MCF 10A (cell line): ENCODE measurements around the gene VRK1. TPM values are rescaled to one million over a fixed set of nuclear protein-coding genes. Genes with fewer than 3 reads are reported as not detected.

Experiments used
- BruUV-seq: library from RNA; stranded (reverse); fragments of 400-500 nt; replicated peaks from 2 replicates; lab custom pipeline; 2021; lab: Mats Ljungman, UMichigan
- CTCF ChIA-PET: fragments of 300-600 bp; sonication (Branson Sonifier 250); formaldehyde crosslinking; extraction: SDS; loops from one replicate; lab custom pipeline; 2021; ENCODE audit warnings: antibody characterized with exemption, inconsistent platforms; lab: Yijun Ruan, JAX
- POLR2A ChIA-PET: fragments of 300-600, 350-650 bp; sonication (Branson Sonifier 250); formaldehyde crosslinking; extraction: SDS; loops from one replicate; lab custom pipeline; 2020; ENCODE audit warnings: antibody characterized with exemption, inconsistent platforms; lab: Yijun Ruan, JAX
- DNase-seq: peaks from one replicate; pipeline ENCODE4 v3.0.0-alpha.2; 2018; ENCODE audit not compliant: unreplicated experiment
- H3K27ac Mint-ChIP-seq: one replicate; pipeline ENCODE4 v1.8.0; 2022; ENCODE audit warnings: mild to moderate bottlenecking, low read depth, mixed read lengths; ENCODE audit not compliant: unreplicated experiment
- H3K27me3 Mint-ChIP-seq: one replicate; pipeline ENCODE4 v1.8.0; 2022; ENCODE audit warnings: mixed read lengths; ENCODE audit not compliant: insufficient read depth, unreplicated experiment
- H3K36me3 Mint-ChIP-seq: one replicate; pipeline ENCODE4 v1.8.0; 2022; ENCODE audit warnings: mild to moderate bottlenecking, moderate library complexity, mixed read lengths; ENCODE audit not compliant: insufficient read depth, unreplicated experiment
- H3K4me1 Mint-ChIP-seq: one replicate; pipeline ENCODE4 v1.8.0; 2022; ENCODE audit warnings: mixed read lengths; ENCODE audit not compliant: insufficient read depth, unreplicated experiment
- H3K4me3 Mint-ChIP-seq: one replicate; pipeline ENCODE4 v1.8.0; 2022; ENCODE audit warnings: mild to moderate bottlenecking, moderate library complexity, mixed read lengths; ENCODE audit not compliant: unreplicated experiment
- H3K9me3 Mint-ChIP-seq: one replicate; pipeline ENCODE4 v1.8.0; 2022; ENCODE audit warnings: mixed read lengths; ENCODE audit not compliant: unreplicated experiment
- intact Hi-C: fragments of 100-400 bp; cut with micrococcal nuclease; formaldehyde crosslinking; loops from 2 replicates; pipeline ENCODE4 v1.14.1; 2022
- total RNA-seq: library from RNA; stranded (reverse); gene quantifications from 2 replicates; pipeline ENCODE4 v1.2.3, GENCODE V29; 2022
- TF ChIP-seq, protein P1 (sequence below): fragments of 200-600 bp; IDR thresholded peaks from one replicate; pipeline ENCODE4 v1.8.0; 2022; ENCODE audit warnings: antibody characterized with exemption, mild to moderate bottlenecking; ENCODE audit not compliant: unreplicated experiment

The VRK1 gene
- total RNA-seq, 1 experiment from 2014 or later, result 17.7 TPM

- intact Hi-C loops, result no loop called here
- H3K9me3 Mint-ChIP-seq, result no peaks in the 10 kb centered on the region
- BruUV-seq, result no TSS peak
Measured at GRCh38 chr14:96806836-96807235, 9.7 kb downstream of the VRK1 start.

DNA sequence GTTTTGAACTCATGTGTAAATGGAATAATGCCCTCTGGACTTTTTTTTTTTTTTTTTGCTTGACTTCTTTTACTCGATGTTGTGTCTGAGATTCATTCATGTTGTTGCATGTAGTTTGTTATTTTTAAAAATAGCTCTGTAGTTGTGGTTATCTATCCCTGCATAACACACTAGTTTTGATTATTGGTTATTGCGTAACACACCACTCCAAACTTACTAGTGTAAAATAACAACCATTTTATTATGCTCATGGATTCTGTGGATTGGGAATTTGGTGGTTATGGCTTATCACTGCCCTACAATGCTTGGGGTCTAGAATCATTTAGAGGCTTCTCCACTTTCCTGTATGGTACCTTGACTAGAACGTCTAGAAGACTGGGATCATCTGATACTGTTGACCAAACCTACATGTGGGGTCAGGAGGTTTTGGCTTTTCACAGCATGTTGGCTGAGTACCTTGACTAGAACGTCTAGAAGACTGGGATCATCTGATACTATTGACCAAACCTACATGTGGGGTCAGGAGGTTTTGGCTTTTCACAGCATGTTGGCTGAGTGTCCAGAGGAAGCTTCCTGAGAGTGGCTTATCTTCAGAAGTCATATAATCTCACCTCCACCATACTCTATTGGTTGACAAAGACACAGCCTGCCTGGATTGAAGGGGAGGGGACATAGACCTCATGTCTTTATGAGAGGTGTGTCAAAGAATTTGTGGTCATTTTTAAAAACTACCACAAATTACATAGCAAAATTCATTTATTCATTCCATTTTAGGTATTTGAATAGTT, 11.6 kb downstream of the VRK1 start:
- Mint-ChIP-seq H3K36me3 (no peaks in the 10 kb centered on the region), H3K4me1 (peaks cover 43% of the 10 kb centered on the region), H3K27me3 (no peaks in the 10 kb centered on the region), H3K9me3 (no peaks in the 10 kb centered on the region), H3K27ac (peak overlapping the region; percentile 59), H3K4me3 (no peak overlapping the region)
- CTCF ChIA-PET, result interaction anchor here (0.7 to 3.1 kb wide), 2 partner anchors 12 to 237 kb away, joined by 4 to 12 read pairs; no protein-coding TSS in a partner anchor
- TF ChIP-seq, protein P1, sequence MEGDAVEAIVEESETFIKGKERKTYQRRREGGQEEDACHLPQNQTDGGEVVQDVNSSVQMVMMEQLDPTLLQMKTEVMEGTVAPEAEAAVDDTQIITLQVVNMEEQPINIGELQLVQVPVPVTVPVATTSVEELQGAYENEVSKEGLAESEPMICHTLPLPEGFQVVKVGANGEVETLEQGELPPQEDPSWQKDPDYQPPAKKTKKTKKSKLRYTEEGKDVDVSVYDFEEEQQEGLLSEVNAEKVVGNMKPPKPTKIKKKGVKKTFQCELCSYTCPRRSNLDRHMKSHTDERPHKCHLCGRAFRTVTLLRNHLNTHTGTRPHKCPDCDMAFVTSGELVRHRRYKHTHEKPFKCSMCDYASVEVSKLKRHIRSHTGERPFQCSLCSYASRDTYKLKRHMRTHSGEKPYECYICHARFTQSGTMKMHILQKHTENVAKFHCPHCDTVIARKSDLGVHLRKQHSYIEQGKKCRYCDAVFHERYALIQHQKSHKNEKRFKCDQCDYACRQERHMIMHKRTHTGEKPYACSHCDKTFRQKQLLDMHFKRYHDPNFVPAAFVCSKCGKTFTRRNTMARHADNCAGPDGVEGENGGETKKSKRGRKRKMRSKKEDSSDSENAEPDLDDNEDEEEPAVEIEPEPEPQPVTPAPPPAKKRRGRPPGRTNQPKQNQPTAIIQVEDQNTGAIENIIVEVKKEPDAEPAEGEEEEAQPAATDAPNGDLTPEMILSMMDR, result no peak
- no peak for DNase-seq
- intact Hi-C loops, result no loop called here
- POLR2A ChIA-PET, result interaction anchor here (1.2 to 4.2 kb wide), 3 partner anchors 10 to 12 kb away, joined by 3 to 31 read pairs (median 4); partner anchors contain the start of gene VRK1
- no TSS peak for BruUV-seq

More at GRCh38 chr14:96806836-96807235, 9.7 kb downstream of the VRK1 start:
- TF ChIP-seq, protein P1, result no peak
- DNase-seq, result no peak
- Mint-ChIP-seq H3K36me3 (no peaks in the 10 kb centered on the region), H3K27me3 (no peaks in the 10 kb centered on the region), H3K4me1 (peaks cover 48% of the 10 kb centered on the region), H3K4me3 (no peak overlapping the region), H3K27ac (no peak overlapping the region)
- POLR2A ChIA-PET, result interaction anchor here (1.4 to 4.2 kb wide), 2 partner anchors 9 to 24 kb away, joined by 4 to 31 read pairs; partner anchors contain the start of gene VRK1
- CTCF ChIA-PET, result interaction anchor here (0.8 kb wide), 2 partner anchors 25 to 67 kb away, joined by 3 read pairs; no protein-coding TSS in a partner anchor

DNA sequence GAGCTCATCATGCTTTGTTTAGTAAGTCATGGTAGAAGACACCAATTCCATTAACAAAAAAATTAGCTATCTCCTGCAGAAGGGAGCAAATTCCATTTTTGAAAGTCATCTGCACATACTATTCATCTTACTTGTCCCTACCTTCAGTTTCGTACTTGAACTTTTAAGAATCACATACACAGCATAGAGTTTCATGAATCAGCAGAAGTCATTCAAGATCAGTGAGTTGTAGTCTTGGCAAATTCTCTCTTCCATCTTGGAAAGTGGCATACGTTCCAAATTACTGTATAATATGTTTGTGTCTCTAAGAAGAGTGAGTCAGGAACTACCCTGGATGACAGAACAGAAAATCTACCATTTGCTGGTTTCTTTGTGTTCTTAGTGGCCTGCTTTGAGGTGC, 14.1 kb downstream of the VRK1 start:
- ChIA-PET CTCF (interaction anchor here (1.0 to 3.1 kb wide), 2 partner anchors 9 to 10 kb away, joined by 3 to 12 read pairs; no protein-coding TSS in a partner anchor), POLR2A (interaction anchor here (0.6 to 2.5 kb wide), 7 partner anchors 10 to 42 kb away, joined by 3 to 15 read pairs (median 8); partner anchors contain the start of gene VRK1)
- H3K4me1 Mint-ChIP-seq, result peaks cover 31% of the 10 kb centered on the region
- TF ChIP-seq, protein P1, result no peak
- peak overlapping the region; percentile 64 for H3K27ac Mint-ChIP-seq
- no peaks in the 10 kb centered on the region for H3K9me3 Mint-ChIP-seq
- peak overlapping the region; percentile 12 for H3K4me3 Mint-ChIP-seq
- H3K36me3 Mint-ChIP-seq, result no peaks in the 10 kb centered on the region
- DNase-seq, result peak; percentile 34
- intact Hi-C loops, result no loop called here
- BruUV-seq, result no TSS peak
- no peaks in the 10 kb centered on the region for H3K27me3 Mint-ChIP-seq

DNA sequence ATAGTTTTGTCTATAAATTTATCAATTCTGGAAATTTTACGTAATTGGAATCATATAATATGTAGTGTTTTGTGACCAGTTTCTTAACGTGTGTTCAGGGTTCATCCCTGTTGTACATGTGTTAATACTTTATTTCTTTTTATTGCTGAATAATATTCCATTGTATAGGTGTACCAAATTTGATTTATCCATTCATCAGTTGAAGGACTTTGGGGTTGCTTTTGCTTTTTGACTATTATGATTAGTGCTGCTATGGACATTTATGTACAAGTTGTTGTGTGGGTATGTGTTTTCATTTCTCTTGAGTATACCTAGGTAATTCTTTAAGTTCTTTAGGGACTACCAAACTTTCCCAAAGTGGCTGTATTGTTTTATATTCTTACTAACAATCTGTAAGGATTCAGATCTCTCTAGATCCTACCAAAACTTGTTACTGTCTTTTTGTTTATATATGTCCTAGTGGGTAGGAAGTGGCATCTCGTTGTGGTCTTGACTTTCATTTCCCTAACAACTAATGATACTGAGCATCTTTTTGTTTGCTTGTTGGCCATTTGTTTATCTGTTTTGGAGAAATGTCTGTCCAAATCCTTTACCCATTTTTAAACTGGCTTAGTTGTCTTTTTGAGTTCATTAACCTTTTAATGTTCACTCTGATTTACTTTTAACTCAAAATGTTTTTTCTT, 14.9 kb downstream of the VRK1 start:
- DNase-seq, result no peak
- no peaks in the 10 kb centered on the region for H3K27me3 Mint-ChIP-seq
- intact Hi-C loops, result no loop called here
- no peaks in the 10 kb centered on the region for H3K36me3 Mint-ChIP-seq
- H3K27ac Mint-ChIP-seq, result peak overlapping the region; percentile 64
- no peaks in the 10 kb centered on the region for H3K9me3 Mint-ChIP-seq
- H3K4me3 Mint-ChIP-seq, result no peak overlapping the region
- ChIA-PET POLR2A (interaction anchor here (1.5 to 2.5 kb wide), 3 partner anchors 9 to 41 kb away, joined by 3 to 15 read pairs (median 13); no protein-coding TSS in a partner anchor), CTCF (interaction anchor here (3.1 kb wide), 1 partner anchor 9 kb away, joined by 12 read pairs; no protein-coding TSS in a partner anchor)
- TF ChIP-seq, protein P1, result no peak
- no TSS peak for BruUV-seq
- H3K4me1 Mint-ChIP-seq, result peaks cover 28% of the 10 kb centered on the region
